Keratinocyte (primary cell): Measurements from ENCODE around the gene HOXD13.

Experiments used
- CTCF ChIP-seq, 3 experiments: IDR thresholded peaks in 1 of 3; conservative IDR thresholded peaks in 1 of 3; optimal IDR thresholded peaks in 1 of 3; 2 replicates in 2 of 3; 3 replicates in 1 of 3; pipeline versions ENCODE3 to v1.5.1; 2011; ENCODE audit warnings: low read length in 3 of 3, mild to moderate bottlenecking in 3 of 3, moderate library complexity in 2 of 3, control low read depth in 1 of 3, inconsistent platforms in 1 of 3; ENCODE audit not compliant: insufficient read depth in 2 of 3; ENCODE audit errors: extremely low read depth in 1 of 3
- EZH2 ChIP-seq: IDR thresholded peaks from one replicate; pipeline ENCODE4 v1.6.1; 2012; ENCODE audit warnings: inconsistent platforms, mild to moderate bottlenecking, low read length, moderate library complexity

DNA sequence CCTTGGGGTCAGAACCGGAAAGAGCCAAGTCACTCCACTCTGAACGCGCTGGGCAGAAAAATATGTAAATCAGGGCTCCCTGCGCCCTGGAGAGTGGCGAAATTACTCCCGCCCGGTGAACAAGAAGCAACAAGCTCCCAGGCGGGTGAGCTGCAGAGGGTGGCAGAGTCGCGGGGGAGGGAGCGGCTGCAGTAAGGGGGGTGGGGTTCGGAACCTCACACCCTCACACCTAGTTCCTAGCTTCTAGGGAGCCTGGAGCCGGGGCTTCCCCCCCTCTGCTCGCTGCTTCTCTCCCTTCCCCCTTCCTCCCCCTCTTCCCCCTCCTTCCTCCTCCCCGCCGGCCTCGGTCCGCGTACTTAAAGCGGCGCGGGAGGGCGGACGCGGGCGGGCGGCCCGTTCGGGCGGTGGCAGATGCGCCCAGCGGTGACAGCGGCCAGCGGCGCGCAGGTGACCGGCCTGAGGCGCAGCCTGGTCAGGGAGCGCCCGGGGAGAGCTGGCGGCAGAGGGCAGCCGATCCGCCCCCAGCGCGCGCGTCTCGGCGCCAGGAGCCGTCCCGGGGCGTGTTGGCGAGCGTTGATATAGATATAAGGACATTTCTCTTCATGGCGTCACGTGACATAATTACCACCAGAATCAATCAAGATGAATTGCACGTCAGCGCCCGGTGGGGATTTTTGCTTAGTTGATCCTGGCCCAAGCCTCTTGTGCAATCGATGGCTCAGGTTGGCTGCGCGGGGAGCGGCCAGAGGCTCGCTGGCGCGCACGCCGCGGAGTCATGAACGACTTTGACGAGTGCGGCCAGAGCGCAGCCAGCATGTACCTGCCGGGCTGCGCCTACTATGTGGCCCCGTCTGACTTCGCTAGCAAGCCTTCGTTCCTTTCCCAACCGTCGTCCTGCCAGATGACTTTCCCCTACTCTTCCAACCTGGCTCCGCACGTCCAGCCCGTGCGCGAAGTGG, 14.3 kb downstream of the HOXD13 start, which contains the start of gene HOXD11:
- TF ChIP-seq CTCF (optimal IDR thresholded peaks at IDR 0.05 in 1 of 3, IDR thresholded peaks at IDR 0.05 in 1 of 3, conservative IDR thresholded peaks at IDR 0.05 in 1 of 3; ENCODE audit: extremely low read depth in 1 of 3, insufficient read depth in 2 of 3, low read length in 3 of 3) (no peak), EZH2 (peak; percentile 98)
